Trophoblast cell (in vitro differentiated cells and primary cell): ENCODE results near the gene STIMATE.
A peak's percentile ranks its signal among the peaks of the same experiment; 100 is the strongest.

Experiments used
- DNase-seq, 2 donors: peaks; one replicate each; pipeline ENCODE4 v3.0.0-alpha.2; 2016
- H2AFZ ChIP-seq: 2 replicates; pipeline ENCODE4 v1.6.1; 2013; ENCODE audit warnings: low read length, moderate library complexity, mild to moderate bottlenecking; ENCODE audit not compliant: insufficient read depth, poor library complexity
- H2AK5ac ChIP-seq: 2 replicates; pipeline ENCODE4 v1.6.1; 2013; ENCODE audit warnings: mild to moderate bottlenecking, low read length
- H2BK120ac ChIP-seq: 2 replicates; pipeline ENCODE4 v1.6.1; 2013; ENCODE audit warnings: low read length, mild to moderate bottlenecking, moderate library complexity; ENCODE audit not compliant: insufficient read depth, poor library complexity
- H2BK12ac ChIP-seq: 2 replicates; pipeline ENCODE4 v1.6.1; 2013; ENCODE audit warnings: mild to moderate bottlenecking, low read length, moderate library complexity
- H2BK5ac ChIP-seq: 2 replicates; pipeline ENCODE4 v1.6.1; 2013; ENCODE audit warnings: low read length, low read depth, moderate library complexity, mild to moderate bottlenecking; ENCODE audit not compliant: poor library complexity
- H3K14ac ChIP-seq: 2 replicates; pipeline ENCODE4 v1.6.1; 2013; ENCODE audit warnings: mild to moderate bottlenecking, low read length
- H3K18ac ChIP-seq: 2 replicates; pipeline ENCODE4 v1.6.1; 2013; ENCODE audit warnings: mild to moderate bottlenecking, low read length
- H3K23ac ChIP-seq: 2 replicates; pipeline ENCODE4 v1.6.1; 2013; ENCODE audit warnings: low read length
- H3K27ac ChIP-seq: 2 replicates; pipeline ENCODE4 v1.5.1; 2013; ENCODE audit warnings: low read depth, mild to moderate bottlenecking, inconsistent platforms, low read length, moderate library complexity
- H3K27me3 ChIP-seq: 2 replicates; pipeline ENCODE4 v1.6.1; 2013; ENCODE audit warnings: inconsistent platforms, mild to moderate bottlenecking, low read length, moderate library complexity; ENCODE audit not compliant: insufficient read depth
- H3K36me3 ChIP-seq, 2 experiments: 1 replicate in 1 of 2; 2 replicates in 1 of 2; pipeline ENCODE4 v1.6.1; 2013; ENCODE audit warnings: low read length in 2 of 2, mild to moderate bottlenecking in 2 of 2, moderate library complexity in 1 of 2; ENCODE audit not compliant: insufficient read depth in 2 of 2, control insufficient read depth in 1 of 2
- H3K4ac ChIP-seq: 2 replicates; pipeline ENCODE4 v1.6.1; 2013; ENCODE audit warnings: low read depth, mild to moderate bottlenecking, low read length, moderate library complexity
- H3K4me1 ChIP-seq, 2 experiments: 1 replicate in 1 of 2; 2 replicates in 1 of 2; pipeline ENCODE4 v1.6.1; 2013; ENCODE audit warnings: low read length in 2 of 2, mild to moderate bottlenecking in 2 of 2, moderate library complexity in 1 of 2; ENCODE audit not compliant: insufficient read depth in 2 of 2, control insufficient read depth in 1 of 2
- H3K4me2 ChIP-seq: 2 replicates; pipeline ENCODE4 v1.6.1; 2013; ENCODE audit warnings: inconsistent platforms, mild to moderate bottlenecking, low read length, moderate library complexity
- H3K4me3 ChIP-seq: 2 replicates; pipeline ENCODE4 v1.5.1; 2013; ENCODE audit warnings: mild to moderate bottlenecking, low read depth, low read length, inconsistent platforms
- H3K79me1 ChIP-seq: one replicate; pipeline ENCODE4 v1.6.1; 2013; ENCODE audit warnings: low read length
- H3K79me2 ChIP-seq: 2 replicates; pipeline ENCODE4 v1.6.1; 2013; ENCODE audit warnings: low read length, mild to moderate bottlenecking; ENCODE audit not compliant: control insufficient read depth, insufficient read depth, poor library complexity
- H3K9ac ChIP-seq: 2 replicates; pipeline ENCODE4 v1.6.1; 2013; ENCODE audit warnings: mild to moderate bottlenecking, low read length
- H3K9me3 ChIP-seq: 2 replicates; pipeline ENCODE4 v1.6.1; 2013; ENCODE audit warnings: low read depth, mild to moderate bottlenecking, control low read depth, inconsistent platforms, low read length; ENCODE audit not compliant: insufficient read depth
- H4K12ac ChIP-seq: 2 replicates; pipeline ENCODE4 v1.6.1; 2013; ENCODE audit warnings: low read depth, mild to moderate bottlenecking, low read length, moderate library complexity
- H4K8ac ChIP-seq: 2 replicates; pipeline ENCODE4 v1.6.1; 2013; ENCODE audit warnings: low read depth, mild to moderate bottlenecking, low read length, moderate library complexity
- H4K91ac ChIP-seq: one replicate; pipeline ENCODE4 v1.6.1; 2013; ENCODE audit warnings: low read depth, mild to moderate bottlenecking, low read length, moderate library complexity
- WGBS: extraction: QIAGEN DNeasy Blood & Tissue Kit; methylation state at CpG from one replicate; pipeline ENCODE4 v1.1.7; 2013; ENCODE audit warnings: missing lambda C conversion rate; ENCODE audit not compliant: insufficient read length, insufficient coverage; ENCODE audit errors: extremely low coverage; 5-methylcytosine and 5-hydroxymethylcytosine counted together

Gene STIMATE

GRCh38 chr3:52834871-52835501 is 62.4 kb downstream of the STIMATE start, which contains the start of gene MUSTN1:
TSS of gene MUSTN1 (minus strand) at chr3:52835019. CDS start at chr3:52834948, 71 bp downstream.
- peaks cover 0 to 6% of the 10 kb centered on the region in 2 experiments for H3K36me3 ChIP-seq
- H2BK120ac ChIP-seq = no peak within 1 kb of the TSS
- no peak within 1 kb of the TSS for H3K18ac ChIP-seq
- H2BK12ac ChIP-seq = no peak within 1 kb of the TSS
- H3K9ac ChIP-seq = no peak within 1 kb of the TSS
- no peak within 1 kb of the TSS for H2AK5ac ChIP-seq
- no peak within 1 kb of the TSS for H3K4me3 ChIP-seq
- H3K27ac ChIP-seq = no peak within 1 kb of the TSS
- H3K4me2 ChIP-seq = no peak within 1 kb of the TSS
- H3K14ac ChIP-seq = no peak within 1 kb of the TSS
- H2AFZ ChIP-seq = no peak within 1 kb of the TSS
- no peaks in the 10 kb centered on the region for H3K27me3 ChIP-seq
- no peaks in the 10 kb centered on the region for H3K79me1 ChIP-seq
- no peak for DNase-seq
- H3K4ac ChIP-seq = no peak within 1 kb of the TSS
- no peaks in the 10 kb centered on the region for H3K9me3 ChIP-seq
- no peaks in the 10 kb centered on the region for H3K79me2 ChIP-seq
- H2BK5ac ChIP-seq = no peak within 1 kb of the TSS
- no peak within 1 kb of the TSS for H4K12ac ChIP-seq
- no peaks in the 10 kb centered on the region for H3K4me1 ChIP-seq
- no CpG with 5 or more reads among the region's 11 CpGs for WGBS
- no peak within 1 kb of the TSS for H3K23ac ChIP-seq
- H4K91ac ChIP-seq = no peak within 1 kb of the TSS
- H4K8ac ChIP-seq = no peak within 1 kb of the TSS

GRCh38 chr3:52833202-52833601 is 64.1 kb downstream of the STIMATE start:
- no peaks in the 10 kb centered on the region for H3K4me1 ChIP-seq
- H3K27ac ChIP-seq = no peak overlapping the region
- H3K14ac ChIP-seq = no peak overlapping the region
- H3K18ac ChIP-seq = no peak overlapping the region
- H2BK12ac ChIP-seq = no peak overlapping the region
- no peak overlapping the region for H3K4me3 ChIP-seq
- no peaks in the 10 kb centered on the region for H3K9me3 ChIP-seq
- no peak overlapping the region for H3K4ac ChIP-seq
- no peak for DNase-seq
- H3K27me3 ChIP-seq = no peaks in the 10 kb centered on the region
- H3K79me1 ChIP-seq = no peaks in the 10 kb centered on the region
- H4K8ac ChIP-seq = no peak overlapping the region
- peaks cover 0 to 6% of the 10 kb centered on the region in 2 experiments for H3K36me3 ChIP-seq
- H4K91ac ChIP-seq = no peak overlapping the region
- WGBS = no CpG with 5 or more reads among the region's 14 CpGs
- H3K23ac ChIP-seq = no peak overlapping the region
- no peak overlapping the region for H4K12ac ChIP-seq
- H2AFZ ChIP-seq = no peak overlapping the region
- no peak overlapping the region for H2BK120ac ChIP-seq
- H2BK5ac ChIP-seq = no peak overlapping the region
- H3K9ac ChIP-seq = no peak overlapping the region
- no peaks in the 10 kb centered on the region for H3K79me2 ChIP-seq
- no peak overlapping the region for H3K4me2 ChIP-seq
- no peak overlapping the region for H2AK5ac ChIP-seq

GRCh38 chr3:52831500-52832301 is 65.6 kb downstream of the STIMATE start:
- no peak overlapping the region for H2BK5ac ChIP-seq
- H4K8ac ChIP-seq = no peak overlapping the region
- no peak overlapping the region for H3K23ac ChIP-seq
- no peaks in the 10 kb centered on the region for H3K79me2 ChIP-seq
- H3K14ac ChIP-seq = no peak overlapping the region
- H2BK12ac ChIP-seq = no peak overlapping the region
- no peak overlapping the region for H2BK120ac ChIP-seq
- no peak overlapping the region for H3K18ac ChIP-seq
- no peak overlapping the region for H3K4ac ChIP-seq
- no peak overlapping the region for H3K4me2 ChIP-seq
- H3K4me1 ChIP-seq = no peaks in the 10 kb centered on the region
- H3K36me3 ChIP-seq = peaks cover 0 to 3% of the 10 kb centered on the region in 2 experiments
- no peaks in the 10 kb centered on the region for H3K27me3 ChIP-seq
- no CpG with 5 or more reads among the region's 21 CpGs for WGBS
- H3K4me3 ChIP-seq = no peak overlapping the region
- no peak overlapping the region for H3K27ac ChIP-seq
- no peaks in the 10 kb centered on the region for H3K9me3 ChIP-seq
- H3K9ac ChIP-seq = no peak overlapping the region
- peak in 1 of 2 donors; percentile 49 for DNase-seq
- H4K12ac ChIP-seq = no peak overlapping the region
- H2AK5ac ChIP-seq = no peak overlapping the region
- no peak overlapping the region for H4K91ac ChIP-seq
- H3K79me1 ChIP-seq = no peaks in the 10 kb centered on the region
- H2AFZ ChIP-seq = no peak overlapping the region

- no peak within 1 kb of the TSS for H3K4ac ChIP-seq
- H2BK120ac ChIP-seq = no peak within 1 kb of the TSS
- no peak within 1 kb of the TSS for H2BK5ac ChIP-seq
- no peak within 1 kb of the TSS for H3K14ac ChIP-seq
- no peak within 1 kb of the TSS for H3K23ac ChIP-seq
- no peak within 1 kb of the TSS for H2AK5ac ChIP-seq
- no peak within 1 kb of the TSS for H4K12ac ChIP-seq
- H3K27ac ChIP-seq = no peak within 1 kb of the TSS
- no peak within 1 kb of the TSS for H3K18ac ChIP-seq
- DNase-seq = no peak
- H4K91ac ChIP-seq = no peak within 1 kb of the TSS
- no peaks in the 10 kb centered on the region for H3K79me1 ChIP-seq
- H2AFZ ChIP-seq = no peak within 1 kb of the TSS
- H3K79me2 ChIP-seq = no peaks in the 10 kb centered on the region
- H3K4me2 ChIP-seq = no peak within 1 kb of the TSS
- H3K4me3 ChIP-seq = no peak within 1 kb of the TSS
- no peak within 1 kb of the TSS for H2BK12ac ChIP-seq
- no peak within 1 kb of the TSS for H4K8ac ChIP-seq
- no peaks in the 10 kb centered on the region for H3K4me1 ChIP-seq
- H3K9ac ChIP-seq = no peak within 1 kb of the TSS
- no peaks in the 10 kb centered on the region for H3K36me3 ChIP-seq
- peaks cover 1% of the 10 kb centered on the region for H3K9me3 ChIP-seq
- no peaks in the 10 kb centered on the region for H3K27me3 ChIP-seq
- no CpG with 5 or more reads among the region's 16 CpGs for WGBS
Measured at GRCh38 chr3:52830535-52831258, 66.7 kb downstream of the STIMATE start, which contains the start of gene ITIH4. TSS of gene ITIH4 (minus strand) at chr3:52830672. CDS start at chr3:52830642, 30 bp downstream.
